ENCODE data around the gene TXNDC12.

DNA sequence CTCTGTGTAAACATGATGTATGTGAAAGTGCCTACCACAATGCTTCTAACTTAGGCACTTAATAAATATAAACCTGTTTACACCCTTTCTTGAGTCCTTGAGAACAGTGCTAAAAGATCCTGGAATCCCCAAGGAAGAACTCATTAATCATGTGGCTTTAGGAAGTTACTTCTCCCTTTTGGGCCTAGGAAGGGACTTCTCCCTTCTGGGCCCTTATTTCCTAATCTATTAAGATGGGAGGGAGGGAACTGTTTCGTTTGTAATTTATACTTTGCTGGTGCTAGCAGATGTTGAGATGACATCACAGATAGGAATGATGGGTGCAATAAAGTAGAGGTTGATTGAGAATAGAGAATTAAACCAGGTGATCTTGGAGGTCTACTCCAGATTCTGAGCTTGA, 2.3 kb upstream of the TXNDC12 start:
- TF ChIP-seq, protein P1, sequence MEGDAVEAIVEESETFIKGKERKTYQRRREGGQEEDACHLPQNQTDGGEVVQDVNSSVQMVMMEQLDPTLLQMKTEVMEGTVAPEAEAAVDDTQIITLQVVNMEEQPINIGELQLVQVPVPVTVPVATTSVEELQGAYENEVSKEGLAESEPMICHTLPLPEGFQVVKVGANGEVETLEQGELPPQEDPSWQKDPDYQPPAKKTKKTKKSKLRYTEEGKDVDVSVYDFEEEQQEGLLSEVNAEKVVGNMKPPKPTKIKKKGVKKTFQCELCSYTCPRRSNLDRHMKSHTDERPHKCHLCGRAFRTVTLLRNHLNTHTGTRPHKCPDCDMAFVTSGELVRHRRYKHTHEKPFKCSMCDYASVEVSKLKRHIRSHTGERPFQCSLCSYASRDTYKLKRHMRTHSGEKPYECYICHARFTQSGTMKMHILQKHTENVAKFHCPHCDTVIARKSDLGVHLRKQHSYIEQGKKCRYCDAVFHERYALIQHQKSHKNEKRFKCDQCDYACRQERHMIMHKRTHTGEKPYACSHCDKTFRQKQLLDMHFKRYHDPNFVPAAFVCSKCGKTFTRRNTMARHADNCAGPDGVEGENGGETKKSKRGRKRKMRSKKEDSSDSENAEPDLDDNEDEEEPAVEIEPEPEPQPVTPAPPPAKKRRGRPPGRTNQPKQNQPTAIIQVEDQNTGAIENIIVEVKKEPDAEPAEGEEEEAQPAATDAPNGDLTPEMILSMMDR (IDR thresholded peaks at IDR 0.05; ENCODE audit: poor library complexity), result no peak
- no peak for TF ChIP-seq EZH2 (IDR thresholded peaks at IDR 0.05; ENCODE audit: borderline replicate concordance)
- TF ChIP-seq EZH2phosphoT487 (IDR thresholded peaks at IDR 0.05; ENCODE audit: low read depth, severe bottlenecking, unreplicated experiment), result no peak
